PFSK-1 (cell line): ENCODE results near the gene PJA2.

Experiments
- FOXP2 ChIP-seq: optimal IDR thresholded peaks from 2 replicates; pipeline ENCODE3; 2011; ENCODE audit warnings: borderline replicate concordance, control low read depth, inconsistent platforms; ENCODE audit not compliant: insufficient read depth; ENCODE audit errors: extremely low read length, extremely low read depth
- POLR2AphosphoS5 ChIP-seq: IDR thresholded peaks from 2 replicates; pipeline ENCODE4 v1.6.1; 2012; ENCODE audit warnings: low read depth, mild to moderate bottlenecking, control low read depth, low read length, moderate library complexity
- SIN3A ChIP-seq: IDR thresholded peaks from 2 replicates; pipeline ENCODE4 v1.6.1; 2012; ENCODE audit warnings: mild to moderate bottlenecking, low read length, moderate library complexity, borderline replicate concordance; ENCODE audit not compliant: insufficient read depth
- TAF1 ChIP-seq: IDR thresholded peaks from 2 replicates; pipeline ENCODE4 v1.6.1; 2012; ENCODE audit warnings: low read length, control low read depth, borderline replicate concordance; ENCODE audit not compliant: insufficient read depth
- TF ChIP-seq, protein P1 (sequence below), 2 experiments: IDR thresholded peaks; 2 replicates each; pipeline versions ENCODE4 v1.6.1 to v1.8.0; 2011 to 2012; ENCODE audit warnings: low read depth in 2 of 2, low read length in 2 of 2, control low read depth in 1 of 2, inconsistent platforms in 1 of 2, mild to moderate bottlenecking in 1 of 2, moderate library complexity in 1 of 2; ENCODE audit not compliant: insufficient read depth in 1 of 2

The PJA2 gene

DNA sequence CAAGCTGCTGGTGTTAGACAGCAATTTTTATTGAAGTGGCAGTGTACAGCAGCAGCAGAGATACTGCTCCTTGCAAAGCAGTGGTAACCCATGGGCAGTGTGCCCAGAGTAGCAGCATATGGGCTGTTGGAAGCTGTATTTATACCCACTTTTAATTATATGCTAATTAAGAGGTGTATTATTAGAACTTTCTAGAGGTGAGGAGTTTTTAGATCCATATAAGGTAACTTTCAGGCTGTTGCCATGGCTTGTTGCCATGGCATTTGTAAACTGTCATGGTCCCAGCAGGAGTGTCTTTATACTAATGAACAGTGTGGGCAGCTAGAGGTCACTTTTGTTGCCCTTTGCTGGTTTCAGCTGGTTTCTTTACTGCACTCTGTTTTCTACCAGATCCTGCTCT lies 3.7 kb upstream of the PJA2 start:
- no peak for TF ChIP-seq TAF1

DNA sequence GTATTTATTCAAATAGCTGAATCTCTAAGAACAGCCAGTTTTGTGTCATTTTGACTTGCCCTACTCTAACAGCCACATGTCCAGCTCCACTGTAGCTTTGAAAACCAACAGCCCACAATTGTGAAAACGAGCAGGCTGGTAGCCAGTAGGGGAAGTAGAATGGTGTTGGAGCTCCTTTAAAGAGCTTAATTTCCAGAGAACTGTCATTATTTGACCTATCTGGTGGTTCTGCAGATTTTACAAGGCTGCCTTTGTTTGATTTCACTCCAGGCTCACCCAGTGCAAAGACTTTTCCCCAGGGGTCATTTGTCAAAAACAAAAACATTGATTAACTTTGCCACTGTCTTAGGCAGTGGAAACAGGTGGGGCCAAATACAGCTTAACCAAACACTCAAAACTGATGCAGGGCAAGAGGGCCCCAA lies 3.2 kb upstream of the PJA2 start:
- TF ChIP-seq SIN3A (no peak), POLR2AphosphoS5 (no peak), TAF1 (no peak), FOXP2 (no peak)
- TF ChIP-seq, protein P1, sequence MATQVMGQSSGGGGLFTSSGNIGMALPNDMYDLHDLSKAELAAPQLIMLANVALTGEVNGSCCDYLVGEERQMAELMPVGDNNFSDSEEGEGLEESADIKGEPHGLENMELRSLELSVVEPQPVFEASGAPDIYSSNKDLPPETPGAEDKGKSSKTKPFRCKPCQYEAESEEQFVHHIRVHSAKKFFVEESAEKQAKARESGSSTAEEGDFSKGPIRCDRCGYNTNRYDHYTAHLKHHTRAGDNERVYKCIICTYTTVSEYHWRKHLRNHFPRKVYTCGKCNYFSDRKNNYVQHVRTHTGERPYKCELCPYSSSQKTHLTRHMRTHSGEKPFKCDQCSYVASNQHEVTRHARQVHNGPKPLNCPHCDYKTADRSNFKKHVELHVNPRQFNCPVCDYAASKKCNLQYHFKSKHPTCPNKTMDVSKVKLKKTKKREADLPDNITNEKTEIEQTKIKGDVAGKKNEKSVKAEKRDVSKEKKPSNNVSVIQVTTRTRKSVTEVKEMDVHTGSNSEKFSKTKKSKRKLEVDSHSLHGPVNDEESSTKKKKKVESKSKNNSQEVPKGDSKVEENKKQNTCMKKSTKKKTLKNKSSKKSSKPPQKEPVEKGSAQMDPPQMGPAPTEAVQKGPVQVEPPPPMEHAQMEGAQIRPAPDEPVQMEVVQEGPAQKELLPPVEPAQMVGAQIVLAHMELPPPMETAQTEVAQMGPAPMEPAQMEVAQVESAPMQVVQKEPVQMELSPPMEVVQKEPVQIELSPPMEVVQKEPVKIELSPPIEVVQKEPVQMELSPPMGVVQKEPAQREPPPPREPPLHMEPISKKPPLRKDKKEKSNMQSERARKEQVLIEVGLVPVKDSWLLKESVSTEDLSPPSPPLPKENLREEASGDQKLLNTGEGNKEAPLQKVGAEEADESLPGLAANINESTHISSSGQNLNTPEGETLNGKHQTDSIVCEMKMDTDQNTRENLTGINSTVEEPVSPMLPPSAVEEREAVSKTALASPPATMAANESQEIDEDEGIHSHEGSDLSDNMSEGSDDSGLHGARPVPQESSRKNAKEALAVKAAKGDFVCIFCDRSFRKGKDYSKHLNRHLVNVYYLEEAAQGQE (IDR thresholded peaks at IDR 0.05; ENCODE audit: insufficient read depth in 1 of 2, low read depth in 2 of 2, low read length in 2 of 2), result no peak

DNA sequence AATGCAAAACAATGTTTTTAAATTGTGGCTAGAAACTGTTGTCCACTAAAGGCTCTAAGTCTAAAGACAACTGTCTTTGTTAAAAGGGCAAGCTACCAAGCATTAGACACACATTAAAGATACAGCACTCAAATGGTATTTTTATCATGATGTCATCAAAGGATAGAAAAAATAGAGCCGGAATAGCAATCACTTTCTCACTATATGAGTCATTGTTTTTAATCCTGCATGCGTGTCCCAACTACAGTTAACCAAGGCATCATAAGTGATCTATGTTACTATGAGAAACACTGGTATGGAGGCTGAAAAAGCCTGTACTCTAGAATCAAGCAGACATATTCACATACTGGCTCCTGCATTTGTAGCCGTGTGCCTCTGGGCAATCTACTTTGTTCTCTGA lies 1.9 kb upstream of the PJA2 start:
- TF ChIP-seq, protein P1 (IDR thresholded peaks at IDR 0.05; ENCODE audit: insufficient read depth in 1 of 2, low read depth in 2 of 2, low read length in 2 of 2), result no peak
- no peak for TF ChIP-seq SIN3A
- TF ChIP-seq TAF1, result no peak

DNA sequence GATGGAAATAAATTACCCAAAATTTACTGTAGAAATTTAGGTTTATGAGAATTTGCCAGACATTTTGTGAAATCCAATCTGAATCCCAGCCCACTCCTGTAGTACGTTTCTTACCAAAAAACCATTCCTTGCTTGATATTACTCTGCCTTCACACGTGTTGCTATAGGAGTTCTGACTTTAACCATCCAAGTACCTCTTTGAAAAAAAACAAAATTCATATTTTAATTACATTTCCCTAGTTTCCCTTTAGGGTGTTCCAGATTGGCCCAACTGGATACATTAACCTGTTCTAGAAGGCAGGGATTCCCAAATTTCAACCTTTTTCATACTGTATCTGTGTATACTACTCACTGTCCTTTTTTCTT lies 1.4 kb upstream of the PJA2 start:
- TF ChIP-seq FOXP2 (no peak), TAF1 (no peak), POLR2AphosphoS5 (no peak), SIN3A (no peak)
- TF ChIP-seq, protein P1 (IDR thresholded peaks at IDR 0.05; ENCODE audit: insufficient read depth in 1 of 2, low read depth in 2 of 2, low read length in 2 of 2), result no peak

DNA sequence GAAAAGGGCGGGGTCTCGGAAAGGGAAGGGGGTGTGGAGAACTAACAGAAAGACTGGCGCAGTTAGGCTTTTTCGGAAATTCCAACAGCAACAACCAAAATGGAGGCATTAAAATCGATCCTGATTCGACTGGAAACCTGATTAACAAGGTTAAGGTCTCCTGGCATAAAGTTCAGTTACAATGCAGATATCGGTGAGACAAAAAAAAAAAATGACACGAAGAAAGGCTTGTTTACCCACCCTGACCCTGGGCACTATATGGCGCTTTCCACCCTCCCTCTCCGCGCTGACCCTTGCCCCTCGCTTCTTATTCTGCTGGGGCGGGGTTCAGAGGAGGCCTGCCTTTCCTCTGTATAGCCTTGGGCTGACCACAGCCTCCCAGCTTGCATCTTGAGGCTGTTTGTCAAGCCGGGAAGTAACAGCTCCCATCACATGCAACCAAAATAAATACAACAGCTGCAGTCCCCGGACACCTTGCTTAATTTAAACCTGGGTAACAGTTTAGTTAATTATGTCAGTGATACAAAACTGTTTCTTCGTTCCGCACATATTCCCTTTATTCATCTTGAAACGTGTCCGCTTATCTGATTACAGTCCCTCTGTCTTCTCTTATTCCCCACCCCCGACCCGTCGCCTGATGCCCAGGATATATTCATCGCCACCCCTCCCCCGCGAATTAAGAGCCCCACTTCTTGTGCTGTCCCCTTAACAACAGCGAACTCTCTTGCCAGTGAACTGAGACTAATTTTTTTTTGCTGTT lies 795 bp upstream of the PJA2 start:
- peak; percentile 64; the same call in 1 of the 2 replicates for TF ChIP-seq POLR2AphosphoS5
- TF ChIP-seq, protein P1 (IDR thresholded peaks at IDR 0.05; ENCODE audit: insufficient read depth in 1 of 2, low read depth in 2 of 2, low read length in 2 of 2), result peak in 1 of 2 experiments; percentile 44; a peak in 1 of 4 replicates
- TF ChIP-seq SIN3A, result peak; percentile 73; the same call in 1 of the 2 replicates
- no peak for TF ChIP-seq FOXP2
- peak; percentile 67; the same call in 1 of the 2 replicates for TF ChIP-seq TAF1
